ENCODE measurements around the gene SPEN.
"Not testable (repeated sequence)": the region's sequence is repeated elsewhere in the genome, so short reads cannot be mapped to it uniquely, and the experiment has no call there.

SPEN gene

GRCh38 chr1:15977947-15978346 lies 130.4 kb downstream of the SPEN start:
- DNase-seq (ENCODE audit: low read depth in 1 of 2, low spot score in 1 of 2) = not testable (repeated sequence)

GRCh38 chr1:15981679-15982078 lies 134.2 kb downstream of the SPEN start:
- no peak for DNase-seq (ENCODE audit: low read depth in 1 of 2, low spot score in 1 of 2)

GRCh38 chr1:15983275-15983674 lies 135.8 kb downstream of the SPEN start:
- DNase-seq (ENCODE audit: low read depth in 1 of 2, low spot score in 1 of 2) = no peak

GRCh38 chr1:15985611-15986297 lies 138.2 kb downstream of the SPEN start:
- DNase-seq (ENCODE audit: low read depth in 1 of 2, low spot score in 1 of 2) = no peak

- no peak for DNase-seq (ENCODE audit: low read depth in 1 of 2, low spot score in 1 of 2)
Observed at GRCh38 chr1:15988856-15989736, 141.6 kb downstream of the SPEN start.

- no peak for DNase-seq (ENCODE audit: low read depth in 1 of 2, low spot score in 1 of 2)
Observed at GRCh38 chr1:15989776-15990175, 142.3 kb downstream of the SPEN start.

Measured in activated T-helper 1 cell treated with anti-CD3 and anti-CD28 coated beads, Interleukin-2, amount 50 U/mL, for 16 hours (primary cell).